Measurements from ENCODE around the gene IQGAP2. TPM values are rescaled to one million over a fixed set of nuclear protein-coding genes. Genes with fewer than 3 reads are reported as not detected.
"Not testable (repeated sequence)": the region's sequence is repeated elsewhere in the genome, so short reads cannot be mapped to it uniquely, and the experiment has no call there.

Gene IQGAP2
- total RNA-seq, 1 experiment from 2014 or later = 0.59 TPM

DNA sequence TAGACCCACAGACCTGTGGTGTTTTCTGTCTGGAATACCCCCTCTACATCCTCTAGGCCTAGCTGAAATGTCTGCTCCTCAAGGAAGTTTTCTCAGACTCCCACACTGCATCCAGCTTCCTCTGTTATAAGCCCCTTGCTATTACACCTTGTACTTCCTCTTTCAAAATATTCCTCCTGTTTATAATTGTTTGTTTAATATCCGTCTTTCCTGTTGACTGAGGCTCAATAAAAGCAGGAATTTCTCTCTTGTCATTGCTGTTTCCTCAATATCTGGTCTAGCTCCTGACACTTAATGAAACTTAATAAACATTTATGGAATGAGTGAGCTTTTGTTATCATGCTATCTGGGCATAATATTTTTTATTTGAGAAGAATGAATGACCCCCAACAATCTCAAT, 34.1 kb upstream of the IQGAP2 start:
- intact Hi-C loops (cut with micrococcal nuclease; ENCODE audit: unreplicated experiment) = no loop called here
- no TSS peak for BruUV-seq (replicated peaks)
- no peak for DNase-seq (ENCODE audit: low read depth, low spot score)
- Histone ChIP-seq H3K4me3 (ENCODE audit: low read depth in 2 of 2, low read length in 2 of 2) (no peak overlapping the region), H3K4me1 (ENCODE audit: control insufficient read depth, insufficient read depth, low read length) (peaks cover 4% of the 10 kb centered on the region; the same call in 1 of the 2 replicates), H3K27ac (ENCODE audit: low read length) (no peak overlapping the region), H3K36me3 (ENCODE audit: control insufficient read depth, insufficient read depth, low read length) (no peaks in the 10 kb centered on the region), H3K27me3 (ENCODE audit: control insufficient read depth, insufficient read depth, low read length) (no peaks in the 10 kb centered on the region), H3K9me3 (ENCODE audit: control insufficient read depth, insufficient read depth, low read depth, low read length) (no peaks in the 10 kb centered on the region)
- ATAC-seq = no peak
- in situ Hi-C loops (cut with HindIII; ENCODE audit: low pct_unique_long_range_greater_than_20kb, low sequenced_read_pairs) = no loop called here
- POLR2A ChIA-PET = no interaction called here
- TF ChIP-seq SIN3A (IDR thresholded peaks at IDR 0.05; ENCODE audit: borderline replicate concordance, insufficient read depth, low read depth, low read length) (no peak), TCF7L2 (IDR thresholded peaks at IDR 0.05; ENCODE audit: low read depth, low read length) (no peak), REST (IDR thresholded peaks at IDR 0.05; ENCODE audit: insufficient read depth in 1 of 2, low read depth in 2 of 2, low read length in 1 of 2) (no peak), CTCF (IDR thresholded peaks at IDR 0.05) (no peak), POLR2AphosphoS5 (IDR thresholded peaks at IDR 0.05; ENCODE audit: low read depth, low read length) (no peak)
- CTCF ChIA-PET = no interaction called here

GRCh38 chr5:76369668-76370067, 33.4 kb upstream of the IQGAP2 start:
- H3K4me3 ChIP-seq (ENCODE audit: low read depth in 2 of 2, low read length in 2 of 2); H3K9me3 ChIP-seq (ENCODE audit: control insufficient read depth, insufficient read depth, low read depth, low read length); H3K36me3 ChIP-seq (ENCODE audit: control insufficient read depth, insufficient read depth, low read length); BruUV-seq (replicated peaks); H3K27ac ChIP-seq (ENCODE audit: low read length); DNase-seq (ENCODE audit: low read depth, low spot score); intact Hi-C loops (cut with micrococcal nuclease; ENCODE audit: unreplicated experiment); H3K4me1 ChIP-seq (ENCODE audit: control insufficient read depth, insufficient read depth, low read length); POLR2A ChIA-PET; in situ Hi-C loops (cut with HindIII; ENCODE audit: low pct_unique_long_range_greater_than_20kb, low sequenced_read_pairs); ATAC-seq; H3K27me3 ChIP-seq (ENCODE audit: control insufficient read depth, insufficient read depth, low read length); CTCF ChIA-PET: not testable (repeated sequence)

DNA sequence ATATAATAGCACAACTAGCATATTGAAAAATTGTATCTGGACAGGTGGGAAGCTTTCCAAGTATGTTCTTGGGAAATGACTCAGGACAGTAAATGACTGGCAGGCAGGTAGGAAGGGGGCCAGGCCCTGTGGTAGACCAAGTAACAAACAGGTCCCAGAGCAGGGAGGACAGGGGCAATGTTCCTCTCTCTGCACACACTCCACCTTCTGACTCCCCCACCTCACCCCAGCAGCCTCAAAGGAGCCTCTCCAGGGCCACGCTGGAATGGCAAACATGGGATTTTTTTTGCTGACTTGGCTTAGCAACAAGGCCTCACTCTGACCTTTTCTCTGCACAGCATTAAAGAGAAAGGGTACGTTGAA, 31.1 kb upstream of the IQGAP2 start:
- in situ Hi-C loops (cut with HindIII; ENCODE audit: low pct_unique_long_range_greater_than_20kb, low sequenced_read_pairs) = no loop called here
- Histone ChIP-seq H3K27me3 (ENCODE audit: control insufficient read depth, insufficient read depth, low read length) (no peaks in the 10 kb centered on the region), H3K9me3 (ENCODE audit: control insufficient read depth, insufficient read depth, low read depth, low read length) (no peaks in the 10 kb centered on the region), H3K36me3 (ENCODE audit: control insufficient read depth, insufficient read depth, low read length) (no peaks in the 10 kb centered on the region), H3K27ac (ENCODE audit: low read length) (no peak overlapping the region), H3K4me3 (ENCODE audit: low read depth in 2 of 2, low read length in 2 of 2) (no peak overlapping the region), H3K4me1 (ENCODE audit: control insufficient read depth, insufficient read depth, low read length) (peaks cover 4% of the 10 kb centered on the region; the same call in 1 of the 2 replicates)
- ChIA-PET POLR2A (no interaction called here), CTCF (no interaction called here)
- ATAC-seq (0 out of 2 replicates have a peak, but pooled peaks have one; percentile 35), DNase-seq (ENCODE audit: low read depth, low spot score) (no peak)
- TF ChIP-seq CTCF (IDR thresholded peaks at IDR 0.05) = no peak
- TF ChIP-seq POLR2AphosphoS5 (IDR thresholded peaks at IDR 0.05; ENCODE audit: low read depth, low read length) = no peak
- TF ChIP-seq SIN3A (IDR thresholded peaks at IDR 0.05; ENCODE audit: borderline replicate concordance, insufficient read depth, low read depth, low read length) = no peak
- TF ChIP-seq TCF7L2 (IDR thresholded peaks at IDR 0.05; ENCODE audit: low read depth, low read length) = no peak
- no peak for TF ChIP-seq REST (IDR thresholded peaks at IDR 0.05; ENCODE audit: insufficient read depth in 1 of 2, low read depth in 2 of 2, low read length in 1 of 2)
- BruUV-seq (replicated peaks) = no TSS peak
- intact Hi-C loops (cut with micrococcal nuclease; ENCODE audit: unreplicated experiment) = no loop called here
